GM21423 (cell line): ENCODE results near the gene ANKRD20A1.
"Not testable (repeated sequence)": the region's sequence is repeated elsewhere in the genome, so short reads cannot be mapped to it uniquely, and the experiment has no call there.

ENCODE experiments used
- ATAC-seq: cut with Tn5 transposase; IDR thresholded peaks from one replicate; pipeline ENCODE4 v1.9.1; 2021; ENCODE audit warnings: mild to moderate bottlenecking, moderate library complexity; ENCODE audit not compliant: unreplicated experiment

Gene ANKRD20A1

GRCh38 chr9:67858871-67859270, at the start of gene ANKRD20A1:
Gene ANKRD20A1, plus strand, starts transcription at chr9:67858931. Its CDS starts 496 bp downstream, at chr9:67859427.
- not testable (repeated sequence) for ATAC-seq

DNA sequence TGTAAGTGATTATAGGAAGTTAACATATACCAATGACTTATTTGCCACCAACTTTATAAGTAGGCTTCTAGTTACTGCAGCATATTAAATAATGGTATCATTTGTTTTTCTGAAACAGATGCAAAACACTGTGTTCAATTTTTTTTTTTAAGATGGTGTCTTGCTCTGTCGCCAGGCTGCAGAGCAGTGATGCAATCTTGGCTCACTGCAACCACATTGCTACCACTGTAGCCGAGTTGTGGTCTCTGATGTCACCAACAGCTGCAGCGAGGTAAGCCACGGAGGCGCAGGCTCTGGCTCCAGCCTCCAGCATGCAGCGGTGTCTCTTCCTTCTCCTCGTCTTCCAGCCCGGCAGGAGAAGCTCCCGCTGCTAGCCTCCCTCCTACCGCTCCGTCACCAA, 26.6 kb upstream of the ANKRD20A1 start:
- not testable (repeated sequence) for ATAC-seq
